Measurements from ENCODE around the gene OR5AU1. TPM values are rescaled to one million over a fixed set of nuclear protein-coding genes. Genes with fewer than 3 reads are reported as not detected.

The OR5AU1 gene
- total RNA-seq, 1 experiment from 2014 or later = not detected

- DNase-seq (ENCODE audit: low read depth, low spot score) = no peak
- H3K9ac ChIP-seq (ENCODE audit: low read length) = no peak overlapping the region
- no peaks in the 10 kb centered on the region for H3K27me3 ChIP-seq (ENCODE audit: insufficient read depth, low read length)
- 0 out of 4 replicates have a peak, but pooled peaks cover 0 to 6% of the 10 kb centered on the region in 2 experiments for H3K9me3 ChIP-seq (ENCODE audit: control insufficient read depth in 1 of 2, insufficient read depth in 1 of 2, low read depth in 1 of 2, low read length in 2 of 2)
- H3K4me3 ChIP-seq (replicated peaks in 1 of 2; ENCODE audit: low read depth in 1 of 2, low read length in 2 of 2) = no peak overlapping the region
- BruUV-seq (replicated peaks) = no TSS peak
- no peak overlapping the region for H3K4me2 ChIP-seq (ENCODE audit: low read length)
- ChIA-PET CTCF (no interaction called here), POLR2A (no interaction called here), RAD21 (ENCODE audit: low non-redundant PET in 1 of 2, low total read pairs in 2 of 2, uncharacterized antibody in 2 of 2, unreplicated experiment in 2 of 2) (no interaction called here)
- H2AFZ ChIP-seq (ENCODE audit: low read depth, low read length, poor library complexity, severe bottlenecking) = no peak overlapping the region
- H3K4me1 ChIP-seq (ENCODE audit: control insufficient read depth in 1 of 2, insufficient read depth in 2 of 2, low read length in 2 of 2) = no peaks in the 10 kb centered on the region
- H3K9me2 ChIP-seq (ENCODE audit: insufficient read depth) = no peaks in the 10 kb centered on the region
- intact Hi-C loops (cut with micrococcal nuclease) = no loop called here
- no peak for ATAC-seq
- no peaks in the 10 kb centered on the region for H3K79me2 ChIP-seq (ENCODE audit: insufficient read depth, low read length)
- H3K36me3 ChIP-seq (ENCODE audit: control insufficient read depth in 1 of 2, insufficient read depth in 2 of 2, low read length in 2 of 2) = no peaks in the 10 kb centered on the region
- no peaks in the 10 kb centered on the region for H4K20me1 ChIP-seq (ENCODE audit: insufficient read depth)
- TF ChIP-seq ZNF274 (IDR thresholded peaks at IDR 0.05; ENCODE audit: low read depth, low read length) (no peak), FOSL1 (IDR thresholded peaks at IDR 0.05; ENCODE audit: low read depth) (no peak), EZH2 (IDR thresholded peaks at IDR 0.05) (no peak), CBX3 (IDR thresholded peaks at IDR 0.05; ENCODE audit: low read depth) (no peak), CTCF (IDR thresholded peaks at IDR 0.05 in 2 of 3, conservative IDR thresholded peaks at IDR 0.05 in 1 of 3; ENCODE audit: borderline replicate concordance in 1 of 3, insufficient read depth in 1 of 3, low read depth in 2 of 3, low read length in 2 of 3) (no peak), SP1 (IDR thresholded peaks at IDR 0.05; ENCODE audit: low read depth) (no peak), CEBPB (IDR thresholded peaks at IDR 0.05; ENCODE audit: low read depth) (no peak), EGR1 (IDR thresholded peaks at IDR 0.05; ENCODE audit: low read depth) (no peak), TCF7L2 (IDR thresholded peaks at IDR 0.05; ENCODE audit: borderline replicate concordance, extremely low read depth, insufficient read depth, insufficient read length) (no peak), MAX (IDR thresholded peaks at IDR 0.05) (no peak), POLR2AphosphoS5 (IDR thresholded peaks at IDR 0.05; ENCODE audit: low read depth, low read length) (no peak), JUND (IDR thresholded peaks at IDR 0.05) (no peak), RAD21 (IDR thresholded peaks at IDR 0.05; ENCODE audit: low read depth) (no peak), ZFX (IDR thresholded peaks at IDR 0.05) (no peak), ELF1 (IDR thresholded peaks at IDR 0.05; ENCODE audit: borderline replicate concordance, low read depth) (no peak), REST (IDR thresholded peaks at IDR 0.05; ENCODE audit: low read depth) (no peak), POLR2A (IDR thresholded peaks at IDR 0.05; ENCODE audit: borderline replicate concordance, extremely low read depth, insufficient read depth, insufficient read length) (no peak), YY1 (IDR thresholded peaks at IDR 0.05; ENCODE audit: extremely low read depth, insufficient replicate concordance, low read depth, low read length) (no peak), ZBTB33 (IDR thresholded peaks at IDR 0.05; ENCODE audit: extremely low read depth, insufficient replicate concordance, low read length) (no peak), ATF3 (IDR thresholded peaks at IDR 0.05) (no peak)
- H3K27ac ChIP-seq (ENCODE audit: low read depth, low read length) = no peak overlapping the region
Observed at GRCh38 chr14:21142357-21142756, 13.5 kb downstream of the OR5AU1 start.

All from HCT116 (cell line).